Measurements from ENCODE around the gene CA11. TPM values are rescaled to one million over a fixed set of nuclear protein-coding genes. Genes with fewer than 3 reads are reported as not detected.

The CA11 gene
- total and polyA plus RNA-seq, 9 of the 15 experiments (the other 6 are each of a cell fraction or from before 2014, with no cell fraction given) = 2.9 to 19.9 (median 8.3) TPM

- TF ChIP-seq YY1 (IDR thresholded peaks at IDR 0.05; ENCODE audit: borderline replicate concordance in 1 of 3, control insufficient read depth in 1 of 3, extremely low read depth in 1 of 3, insufficient read depth in 3 of 3, insufficient read length in 1 of 3, insufficient replicate concordance in 2 of 3, low read depth in 1 of 3, low read length in 2 of 3) = peak in 1 of 3 experiments; percentile 5
- no peak for TF ChIP-seq ZNF134 (CRISPR knock-in tag; conservative IDR thresholded peaks at IDR 0.05)
- TF ChIP-seq TCF3 (CRISPR knock-in tag; IDR thresholded peaks at IDR 0.05) = no peak
- peak; percentile 87 for TF ChIP-seq ZKSCAN3 (CRISPR knock-in tag; IDR thresholded peaks at IDR 0.05)
- no peak for TF ChIP-seq RBM22 (IDR thresholded peaks at IDR 0.05; ENCODE audit: low read depth, low read length, poor library complexity, severe bottlenecking)
- peak; percentile 96 for TF ChIP-seq HLTF (IDR thresholded peaks at IDR 0.05)
- TF ChIP-seq CREBBP (IDR thresholded peaks at IDR 0.05; ENCODE audit: low read depth, low read length) = no peak
- no peak for TF ChIP-seq MEF2A (IDR thresholded peaks at IDR 0.05; ENCODE audit: control insufficient read depth, low read depth, low read length)
- peak; percentile 28; the same call in 1 of the 2 replicates for TF ChIP-seq FOXJ2 (tag; IDR thresholded peaks at IDR 0.05)
- TF ChIP-seq KDM2B (CRISPR knock-in tag; IDR thresholded peaks at IDR 0.05) = no peak
- TF ChIP-seq TEAD4 (IDR thresholded peaks at IDR 0.05; ENCODE audit: low read length) = peak; percentile 39; the same call in 1 of the 2 replicates
- no peak for TF ChIP-seq TEAD4 (CRISPR knock-in tag; IDR thresholded peaks at IDR 0.05; ENCODE audit: borderline replicate concordance)
- no peak for TF ChIP-seq KLF13 (tag; IDR thresholded peaks at IDR 0.05; ENCODE audit: borderline replicate concordance, low read depth)
- no peak for TF ChIP-seq MITF (IDR thresholded peaks at IDR 0.05)
- TF ChIP-seq ZNF197 (CRISPR knock-in tag; IDR thresholded peaks at IDR 0.05; ENCODE audit: low read depth) = no peak
- TF ChIP-seq PHF8 (IDR thresholded peaks at IDR 0.05; ENCODE audit: borderline replicate concordance, low read length) = peak; percentile 6; the same call in 1 of the 2 replicates
- TF ChIP-seq EP400 (IDR thresholded peaks at IDR 0.05) = peak; percentile 72
- no peak for TF ChIP-seq ZNF165 (CRISPR knock-in tag; IDR thresholded peaks at IDR 0.05; ENCODE audit: borderline replicate concordance)
- TF ChIP-seq FOS (IDR thresholded peaks at IDR 0.05; ENCODE audit: extremely low read depth, insufficient read length) = no peak
- TF ChIP-seq ZNF512 (tag; IDR thresholded peaks at IDR 0.05) = peak; percentile 44; the same call in 1 of the 2 replicates
- no peak for TF ChIP-seq ZFP30 (CRISPR knock-in tag; IDR thresholded peaks at IDR 0.05; ENCODE audit: borderline replicate concordance)
- TF ChIP-seq CREB3L1 (IDR thresholded peaks at IDR 0.05; ENCODE audit: borderline replicate concordance, low read depth) = 0 out of 2 replicates have a peak, but pooled peaks have one; percentile 12
- TF ChIP-seq NR2C2 (CRISPR knock-in tag; IDR thresholded peaks at IDR 0.05) = peak; percentile 87
- TF ChIP-seq NR2C2 (tag; IDR thresholded peaks at IDR 0.05) = peak; percentile 88
Observed at GRCh38 chr19:48637948-48638830, 7.8 kb downstream of the CA11 start (continued).

Measured in K562 (cell line).